Sigmoid colon (tissue), 4 donors: ENCODE measurements around the gene SYCP1.

Experiments
- CTCF ChIP-seq, 4 experiments: fragments of 450-650 bp in 3 of 4; fragments of 200-600 bp in 1 of 4; IDR thresholded peaks; one replicate each; pipeline ENCODE4 v1.5.1; 2016 to 2019; ENCODE audit warnings: antibody characterized with exemption in 4 of 4, mild to moderate bottlenecking in 3 of 4, moderate library complexity in 2 of 4
- POLR2AphosphoS5 ChIP-seq, 4 donors: sonication (generic); formaldehyde crosslinking; IDR thresholded peaks; one replicate each; pipeline ENCODE4 v1.6.1; 2017; ENCODE audit warnings: antibody characterized with exemption in 4 of 4

GRCh38 chr1:114926607-114927006 is 71.9 kb downstream of the SYCP1 start:
- TF ChIP-seq CTCF (IDR thresholded peaks at IDR 0.05) (no peak), POLR2AphosphoS5 (IDR thresholded peaks at IDR 0.05) (no peak)
